RWPE2 (cell line): ENCODE results near the gene PVALB.

ENCODE experiments used
- ATAC-seq: fragments of 200-7000 bp; cut with Tn5 transposase; 3 replicates; pipeline ENCODE4 v1.9.1; 2021; ENCODE audit warnings: low read depth
- DNase-seq: peaks from one replicate; pipeline ENCODE4 v3.0.0-alpha.2; 2020; ENCODE audit warnings: low spot score
- H3K27ac ChIP-seq: fragments of 450-650 bp; 2 replicates; pipeline ENCODE4 v1.5.1; 2017; ENCODE audit warnings: mild to moderate bottlenecking; ENCODE audit not compliant: poor library complexity, severe bottlenecking
- H3K27me3 ChIP-seq: fragments of 250-450 bp; sonication (Bioruptor Pico); 2 replicates; pipeline ENCODE4 v1.5.1; 2021; ENCODE audit warnings: mild to moderate bottlenecking, moderate library complexity; ENCODE audit not compliant: insufficient read depth, poor library complexity, severe bottlenecking
- H3K36me3 ChIP-seq: fragments of 250-450 bp; sonication (Bioruptor Pico); 2 replicates; pipeline ENCODE4 v1.5.1; 2020; ENCODE audit warnings: low read depth, mild to moderate bottlenecking, moderate library complexity
- H3K4me1 ChIP-seq: fragments of 250-450 bp; sonication (Bioruptor Pico); 2 replicates; pipeline ENCODE4 v1.5.1; 2021; ENCODE audit warnings: mild to moderate bottlenecking, moderate library complexity; ENCODE audit not compliant: insufficient read depth, poor library complexity, severe bottlenecking
- H3K4me3 ChIP-seq: fragments of 250-450 bp; sonication (Bioruptor Pico); 2 replicates; pipeline ENCODE4 v1.5.1; 2021; ENCODE audit warnings: mild to moderate bottlenecking, moderate library complexity; ENCODE audit not compliant: severe bottlenecking
- H3K9me3 ChIP-seq: fragments of 250-450 bp; sonication (Bioruptor Pico); 2 replicates; pipeline ENCODE4 v1.5.1; 2021; ENCODE audit warnings: mild to moderate bottlenecking, moderate library complexity; ENCODE audit not compliant: severe bottlenecking
- TF ChIP-seq, protein P1 (sequence below): fragments of 450-650 bp; IDR thresholded peaks from one replicate; pipeline ENCODE4 v1.5.1; 2017; ENCODE audit warnings: mild to moderate bottlenecking, moderate library complexity; ENCODE audit not compliant: poor library complexity, severe bottlenecking

Gene PVALB

DNA sequence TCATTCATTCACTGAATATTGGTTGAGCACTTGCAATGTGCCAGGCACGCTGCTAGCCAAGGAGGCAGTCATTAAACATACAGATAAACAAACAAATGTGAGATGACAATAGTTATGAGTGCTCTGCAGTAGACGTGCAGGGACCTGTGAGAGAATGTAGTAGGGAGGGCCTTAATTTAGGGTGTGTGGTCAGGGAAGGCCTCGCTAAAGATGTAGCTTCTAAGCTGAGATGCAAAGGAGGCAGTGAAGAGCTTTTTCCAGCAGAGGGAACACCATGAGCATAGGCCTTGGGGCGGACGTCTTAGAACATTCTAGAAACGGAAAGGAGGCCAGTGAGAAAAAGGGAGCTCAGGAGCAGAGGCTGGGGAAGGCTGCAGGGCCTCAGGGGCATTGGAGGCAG is 43.2 kb upstream of the PVALB start:
- H3K36me3 ChIP-seq, result no peaks in the 10 kb centered on the region
- no peak overlapping the region for H3K27ac ChIP-seq
- DNase-seq, result no peak
- H3K27me3 ChIP-seq, result peaks cover 5% of the 10 kb centered on the region
- no peak overlapping the region for H3K4me3 ChIP-seq
- no peaks in the 10 kb centered on the region for H3K9me3 ChIP-seq
- peak; percentile 22; the same call in 1 of the 3 replicates for ATAC-seq
- H3K4me1 ChIP-seq, result peaks cover 5% of the 10 kb centered on the region
- TF ChIP-seq, protein P1, sequence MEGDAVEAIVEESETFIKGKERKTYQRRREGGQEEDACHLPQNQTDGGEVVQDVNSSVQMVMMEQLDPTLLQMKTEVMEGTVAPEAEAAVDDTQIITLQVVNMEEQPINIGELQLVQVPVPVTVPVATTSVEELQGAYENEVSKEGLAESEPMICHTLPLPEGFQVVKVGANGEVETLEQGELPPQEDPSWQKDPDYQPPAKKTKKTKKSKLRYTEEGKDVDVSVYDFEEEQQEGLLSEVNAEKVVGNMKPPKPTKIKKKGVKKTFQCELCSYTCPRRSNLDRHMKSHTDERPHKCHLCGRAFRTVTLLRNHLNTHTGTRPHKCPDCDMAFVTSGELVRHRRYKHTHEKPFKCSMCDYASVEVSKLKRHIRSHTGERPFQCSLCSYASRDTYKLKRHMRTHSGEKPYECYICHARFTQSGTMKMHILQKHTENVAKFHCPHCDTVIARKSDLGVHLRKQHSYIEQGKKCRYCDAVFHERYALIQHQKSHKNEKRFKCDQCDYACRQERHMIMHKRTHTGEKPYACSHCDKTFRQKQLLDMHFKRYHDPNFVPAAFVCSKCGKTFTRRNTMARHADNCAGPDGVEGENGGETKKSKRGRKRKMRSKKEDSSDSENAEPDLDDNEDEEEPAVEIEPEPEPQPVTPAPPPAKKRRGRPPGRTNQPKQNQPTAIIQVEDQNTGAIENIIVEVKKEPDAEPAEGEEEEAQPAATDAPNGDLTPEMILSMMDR, result no peak

GRCh38 chr22:36858966-36859365 is 42.1 kb upstream of the PVALB start:
- no peak overlapping the region for H3K27ac ChIP-seq
- peaks cover 5% of the 10 kb centered on the region for H3K27me3 ChIP-seq
- TF ChIP-seq, protein P1, result no peak

GRCh38 chr22:36858156-36858555 is 41.3 kb upstream of the PVALB start:
- DNase-seq (no peak), ATAC-seq (no peak)
- TF ChIP-seq, protein P1, result no peak
- H3K9me3 ChIP-seq, result no peaks in the 10 kb centered on the region
- no peaks in the 10 kb centered on the region for H3K36me3 ChIP-seq
- H3K4me1 ChIP-seq, result peaks cover 5% of the 10 kb centered on the region
- H3K27me3 ChIP-seq, result peaks cover 5% of the 10 kb centered on the region
- H3K27ac ChIP-seq, result no peak overlapping the region
- no peak overlapping the region for H3K4me3 ChIP-seq

More at GRCh38 chr22:36858966-36859365, 42.1 kb upstream of the PVALB start:
- Histone ChIP-seq H3K4me3 (no peak overlapping the region), H3K36me3 (no peaks in the 10 kb centered on the region), H3K9me3 (no peaks in the 10 kb centered on the region), H3K4me1 (peaks cover 5% of the 10 kb centered on the region)
- DNase-seq, result no peak
- no peak for ATAC-seq

DNA sequence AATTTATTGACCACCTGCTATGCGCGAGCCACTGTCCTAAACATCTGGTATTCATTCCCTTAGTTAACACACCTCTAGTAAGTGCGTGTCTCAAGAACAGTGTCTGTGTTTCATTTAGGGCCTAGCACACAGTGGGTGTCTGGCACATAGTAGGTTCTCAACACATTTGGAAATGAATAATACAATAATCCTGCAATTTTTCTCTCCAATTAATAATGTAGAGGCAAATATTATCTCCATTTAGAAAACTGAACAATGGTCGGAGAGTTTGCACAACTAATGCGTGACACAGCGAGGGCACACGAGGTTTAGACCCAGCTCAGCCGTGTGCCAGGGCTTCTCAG is 39.9 kb upstream of the PVALB start:
- DNase-seq, result no peak
- no peaks in the 10 kb centered on the region for H3K9me3 ChIP-seq
- ATAC-seq, result no peak
- H3K36me3 ChIP-seq, result no peaks in the 10 kb centered on the region
- peaks cover 5% of the 10 kb centered on the region for H3K4me1 ChIP-seq
- TF ChIP-seq, protein P1, result no peak
- H3K27ac ChIP-seq, result no peak overlapping the region
- peaks cover 5% of the 10 kb centered on the region for H3K27me3 ChIP-seq
- no peak overlapping the region for H3K4me3 ChIP-seq

- peak; percentile 82 for DNase-seq
- H3K4me1 ChIP-seq, result peaks cover 5% of the 10 kb centered on the region
- H3K27ac ChIP-seq, result no peak overlapping the region
- H3K4me3 ChIP-seq, result no peak overlapping the region
- no peaks in the 10 kb centered on the region for H3K9me3 ChIP-seq
- TF ChIP-seq, protein P1, result peak; percentile 99
- H3K36me3 ChIP-seq, result no peaks in the 10 kb centered on the region
- H3K27me3 ChIP-seq, result peaks cover 5% of the 10 kb centered on the region
- ATAC-seq, result peak; percentile 93
Observed at GRCh38 chr22:36856121-36856791, 39.4 kb upstream of the PVALB start.
